Caco-2 (cell line): ENCODE measurements around the gene MYO9A. TPM values are rescaled to one million over a fixed set of nuclear protein-coding genes. Genes with fewer than 3 reads are reported as not detected.
"Not testable (repeated sequence)": the region's sequence is repeated elsewhere in the genome, so short reads cannot be mapped to it uniquely, and the experiment has no call there.

ENCODE experiments used
- BruUV-seq: library from RNA; stranded (reverse); fragments of 400-500 nt; replicated peaks from 2 replicates; lab custom pipeline; 2021; lab: Mats Ljungman, UMichigan
- CTCF ChIA-PET: fragments of 300-600 bp; sonication (Branson Sonifier 250); formaldehyde crosslinking; loops from one replicate; lab custom pipeline; 2022; ENCODE audit warnings: antibody characterized with exemption; lab: Charles Lee
- POLR2A ChIA-PET: fragments of 300-600 bp; sonication (Branson Sonifier 250); formaldehyde crosslinking; loops from one replicate; lab custom pipeline; 2022; ENCODE audit warnings: antibody characterized with exemption; lab: Charles Lee
- DNase-seq, 2 experiments: peaks; one replicate each; pipeline versions ENCODE4 v3.0.0 to v3.0.0-alpha.2; 2020 to 2022
- H3K27me3 ChIP-seq: replicated peaks from 2 replicates; pipeline ENCODE4 v1.6.0; 2011; ENCODE audit warnings: low read length; ENCODE audit not compliant: control insufficient read depth, insufficient read depth
- H3K36me3 ChIP-seq: 2 replicates; pipeline ENCODE4 v1.5.1; 2011; ENCODE audit warnings: low read length; ENCODE audit not compliant: control insufficient read depth, insufficient read depth
- H3K4me1 ChIP-seq: fragments of 250-450 bp; sonication (Bioruptor Pico); 2 replicates; pipeline ENCODE4 v1.5.1; 2020; ENCODE audit warnings: mild to moderate bottlenecking
- H3K4me3 ChIP-seq: 2 replicates; pipeline ENCODE4 v1.5.1; 2011; ENCODE audit warnings: low read depth, mild to moderate bottlenecking, control low read depth, low read length
- H3K9me3 ChIP-seq: fragments of 250-450 bp; sonication (Bioruptor Pico); 2 replicates; pipeline ENCODE4 v1.5.1; 2020; ENCODE audit warnings: mild to moderate bottlenecking, moderate library complexity
- H3K27ac Mint-ChIP-seq: one replicate; pipeline ENCODE4 v1.8.0; 2022; ENCODE audit warnings: mixed read lengths; ENCODE audit not compliant: unreplicated experiment
- H3K27me3 Mint-ChIP-seq: one replicate; pipeline ENCODE4 v1.8.0; 2022; ENCODE audit warnings: mixed read lengths; ENCODE audit not compliant: insufficient read depth, unreplicated experiment
- H3K36me3 Mint-ChIP-seq: one replicate; pipeline ENCODE4 v1.8.0; 2022; ENCODE audit warnings: mild to moderate bottlenecking, mixed read lengths; ENCODE audit not compliant: insufficient read depth, unreplicated experiment
- H3K4me1 Mint-ChIP-seq: one replicate; pipeline ENCODE4 v1.8.0; 2022; ENCODE audit warnings: low read depth, mixed read lengths; ENCODE audit not compliant: unreplicated experiment
- H3K4me3 Mint-ChIP-seq: one replicate; pipeline ENCODE4 v1.8.0; 2022; ENCODE audit warnings: mild to moderate bottlenecking, moderate library complexity, mixed read lengths; ENCODE audit not compliant: unreplicated experiment
- H3K9me3 Mint-ChIP-seq: one replicate; pipeline ENCODE4 v1.8.0; 2022; ENCODE audit warnings: mixed read lengths; ENCODE audit not compliant: unreplicated experiment
- intact Hi-C: fragments of 100-400 bp; cut with micrococcal nuclease; formaldehyde crosslinking; loops from one replicate; pipeline ENCODE4 v1.10.0; 2022; ENCODE audit not compliant: unreplicated experiment
- total RNA-seq: library from RNA; stranded (reverse); gene quantifications from 2 replicates; pipeline ENCODE4 v1.2.3, GENCODE V29; 2022
- TF ChIP-seq, protein P1 (sequence below), 2 experiments: fragments of 200-600 bp in 1 of 2; IDR thresholded peaks; 1 replicate in 1 of 2; 2 replicates in 1 of 2; pipeline versions ENCODE4 v1.5.1 to v1.8.0; 2011 to 2022; ENCODE audit warnings: antibody characterized with exemption in 1 of 2, control low read depth in 1 of 2, inconsistent platforms in 1 of 2, low read depth in 1 of 2, low read length in 1 of 2, mild to moderate bottlenecking in 1 of 2, moderate library complexity in 1 of 2; ENCODE audit not compliant: insufficient read depth in 1 of 2, severe bottlenecking in 1 of 2, unreplicated experiment in 1 of 2

The MYO9A gene
- total RNA-seq, 1 experiment from 2014 or later: 71.9 TPM

DNA sequence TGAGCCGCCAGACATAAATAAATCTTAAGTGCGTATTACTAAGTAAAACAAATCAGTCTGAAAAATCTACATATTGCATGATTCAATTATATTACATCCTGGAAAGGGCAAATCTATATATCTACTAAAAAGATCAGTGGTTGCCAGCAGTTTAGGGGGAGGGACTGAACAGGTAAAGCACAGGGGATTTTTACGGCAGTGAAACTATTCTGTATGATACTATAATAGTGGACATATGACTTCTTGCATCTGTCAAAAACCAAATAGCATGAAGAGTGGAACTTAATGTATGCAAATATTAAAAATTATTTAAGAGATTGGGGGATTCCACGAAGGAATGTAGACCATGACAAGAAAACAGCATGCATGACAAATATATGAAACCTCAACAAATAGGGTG is 111.6 kb downstream of the MYO9A start:
- ChIA-PET POLR2A (no interaction called here), CTCF (no interaction called here)
- intact Hi-C loops: no loop called here
- H3K36me3 ChIP-seq: no peaks in the 10 kb centered on the region
- no peak for DNase-seq
- TF ChIP-seq, protein P1, sequence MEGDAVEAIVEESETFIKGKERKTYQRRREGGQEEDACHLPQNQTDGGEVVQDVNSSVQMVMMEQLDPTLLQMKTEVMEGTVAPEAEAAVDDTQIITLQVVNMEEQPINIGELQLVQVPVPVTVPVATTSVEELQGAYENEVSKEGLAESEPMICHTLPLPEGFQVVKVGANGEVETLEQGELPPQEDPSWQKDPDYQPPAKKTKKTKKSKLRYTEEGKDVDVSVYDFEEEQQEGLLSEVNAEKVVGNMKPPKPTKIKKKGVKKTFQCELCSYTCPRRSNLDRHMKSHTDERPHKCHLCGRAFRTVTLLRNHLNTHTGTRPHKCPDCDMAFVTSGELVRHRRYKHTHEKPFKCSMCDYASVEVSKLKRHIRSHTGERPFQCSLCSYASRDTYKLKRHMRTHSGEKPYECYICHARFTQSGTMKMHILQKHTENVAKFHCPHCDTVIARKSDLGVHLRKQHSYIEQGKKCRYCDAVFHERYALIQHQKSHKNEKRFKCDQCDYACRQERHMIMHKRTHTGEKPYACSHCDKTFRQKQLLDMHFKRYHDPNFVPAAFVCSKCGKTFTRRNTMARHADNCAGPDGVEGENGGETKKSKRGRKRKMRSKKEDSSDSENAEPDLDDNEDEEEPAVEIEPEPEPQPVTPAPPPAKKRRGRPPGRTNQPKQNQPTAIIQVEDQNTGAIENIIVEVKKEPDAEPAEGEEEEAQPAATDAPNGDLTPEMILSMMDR (IDR thresholded peaks at IDR 0.05; ENCODE audit: insufficient read depth in 1 of 2, low read depth in 1 of 2, low read length in 1 of 2, severe bottlenecking in 1 of 2, unreplicated experiment in 1 of 2): no peak
- H3K27me3 Mint-ChIP-seq: no peaks in the 10 kb centered on the region
- H3K9me3 Mint-ChIP-seq: no peaks in the 10 kb centered on the region
- peaks cover 57% of the 10 kb centered on the region for H3K36me3 Mint-ChIP-seq
- H3K4me3 ChIP-seq: no peak overlapping the region
- no peaks in the 10 kb centered on the region for H3K27me3 ChIP-seq
- peaks cover 28% of the 10 kb centered on the region for H3K4me1 ChIP-seq
- H3K9me3 ChIP-seq: no peaks in the 10 kb centered on the region
- H3K4me3 Mint-ChIP-seq: no peak overlapping the region
- peaks cover 18% of the 10 kb centered on the region for H3K4me1 Mint-ChIP-seq
- BruUV-seq: no TSS peak
- peak overlapping the region; percentile 66 for H3K27ac Mint-ChIP-seq

DNA sequence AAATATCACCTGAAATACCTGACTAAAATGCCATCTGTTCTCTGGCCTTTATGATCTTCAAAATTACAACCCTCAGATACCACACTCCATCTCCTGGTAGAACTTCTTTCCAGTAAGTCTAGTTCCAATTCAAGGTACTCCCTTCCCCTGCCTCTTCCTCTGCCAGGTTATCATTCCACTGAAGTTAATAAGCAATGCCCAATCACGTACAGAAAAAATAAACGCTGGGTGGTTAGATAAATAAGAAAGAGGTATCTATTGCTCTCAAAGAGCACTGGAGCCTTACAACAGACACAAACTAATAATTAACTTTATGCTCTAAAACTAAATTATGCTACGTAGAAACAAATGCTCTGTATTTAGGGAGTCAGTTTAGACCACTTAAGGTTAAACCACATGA is 112.5 kb downstream of the MYO9A start:
- no TSS peak for BruUV-seq
- Mint-ChIP-seq H3K27ac (no peak overlapping the region), H3K9me3 (no peaks in the 10 kb centered on the region), H3K4me3 (no peak overlapping the region), H3K27me3 (no peaks in the 10 kb centered on the region), H3K4me1 (peaks cover 18% of the 10 kb centered on the region), H3K36me3 (peaks cover 57% of the 10 kb centered on the region)
- no peak for DNase-seq
- Histone ChIP-seq H3K36me3 (no peaks in the 10 kb centered on the region), H3K9me3 (no peaks in the 10 kb centered on the region), H3K4me1 (peaks cover 21% of the 10 kb centered on the region), H3K27me3 (no peaks in the 10 kb centered on the region), H3K4me3 (no peak overlapping the region)
- intact Hi-C loops: no loop called here
- ChIA-PET POLR2A (no interaction called here), CTCF (no interaction called here)
- TF ChIP-seq, protein P1 (IDR thresholded peaks at IDR 0.05; ENCODE audit: insufficient read depth in 1 of 2, low read depth in 1 of 2, low read length in 1 of 2, severe bottlenecking in 1 of 2, unreplicated experiment in 1 of 2): no peak

GRCh38 chr15:71999807-72000206 is 118.1 kb downstream of the MYO9A start:
- no peak for DNase-seq
- Mint-ChIP-seq H3K36me3 (peaks cover 46% of the 10 kb centered on the region), H3K27ac (no peak overlapping the region), H3K27me3 (no peaks in the 10 kb centered on the region), H3K4me3 (no peak overlapping the region), H3K4me1 (no peaks in the 10 kb centered on the region), H3K9me3 (no peaks in the 10 kb centered on the region)
- no peaks in the 10 kb centered on the region for H3K4me1 ChIP-seq
- H3K4me3 ChIP-seq: no peak overlapping the region
- no peaks in the 10 kb centered on the region for H3K36me3 ChIP-seq
- intact Hi-C loops: no loop called here
- ChIA-PET CTCF (interaction anchor here (0.6 kb wide), 1 partner anchor 256 kb away, joined by 3 read pairs; no protein-coding TSS in a partner anchor), POLR2A (no interaction called here)
- TF ChIP-seq, protein P1 (IDR thresholded peaks at IDR 0.05; ENCODE audit: insufficient read depth in 1 of 2, low read depth in 1 of 2, low read length in 1 of 2, severe bottlenecking in 1 of 2, unreplicated experiment in 1 of 2): no peak
- BruUV-seq: no TSS peak
- no peaks in the 10 kb centered on the region for H3K27me3 ChIP-seq
- no peaks in the 10 kb centered on the region; the same call in 1 of the 2 replicates for H3K9me3 ChIP-seq

DNA sequence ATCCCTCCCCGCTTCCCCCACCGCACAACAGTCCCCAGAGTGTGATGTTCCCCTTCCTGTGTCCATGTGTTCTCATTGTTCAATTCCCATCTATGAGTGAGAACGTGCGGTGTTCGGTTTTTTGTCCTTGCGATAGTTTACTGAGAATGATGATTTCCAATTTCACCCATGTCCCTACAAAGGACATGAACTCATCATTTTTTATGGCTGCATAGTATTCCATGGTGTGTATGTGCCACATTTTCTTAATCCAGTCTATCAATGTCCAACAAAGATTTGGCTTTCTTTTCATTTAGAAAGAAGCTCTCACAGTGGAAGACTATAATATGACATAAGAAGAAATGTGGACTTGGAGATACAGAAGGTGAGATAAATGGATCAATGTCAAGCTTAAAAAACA is 119.2 kb downstream of the MYO9A start:
- H3K4me1 ChIP-seq, H3K27ac Mint-ChIP-seq, DNase-seq, intact Hi-C loops, BruUV-seq, H3K4me1 Mint-ChIP-seq, H3K27me3 Mint-ChIP-seq, H3K9me3 Mint-ChIP-seq, CTCF ChIA-PET, H3K4me3 ChIP-seq, H3K27me3 ChIP-seq, H3K9me3 ChIP-seq, H3K4me3 Mint-ChIP-seq, POLR2A ChIA-PET, H3K36me3 ChIP-seq: not testable (repeated sequence)
- peaks cover 42% of the 10 kb centered on the region for H3K36me3 Mint-ChIP-seq
